NCI-H460 (cell line): Measurements from ENCODE around the gene MTA3. TPM values are rescaled to one million over a fixed set of nuclear protein-coding genes. Genes with fewer than 3 reads are reported as not detected.
"Not testable (repeated sequence)": the region's sequence is repeated elsewhere in the genome, so short reads cannot be mapped to it uniquely, and the experiment has no call there.

Source experiments
- DNase-seq: peaks from one replicate; pipeline ENCODE4 v3.0.0-alpha.2; 2016; ENCODE audit warnings: low read depth; ENCODE audit errors: extremely low read depth
- total RNA-seq: library from RNA; depleted of rRNA; stranded (reverse); fragments of >200 nt; shearing (Covaris generic); gene quantifications from 2 replicates; pipeline ENCODE4 v1.2.3, GENCODE V29; 2014

Gene MTA3
- total RNA-seq, 1 experiment from 2014 or later = 28.5 TPM

GRCh38 chr2:42604341-42604867, 36.0 kb downstream of the MTA3 start:
- DNase-seq = not testable (repeated sequence)

- not testable (repeated sequence) for DNase-seq
These were observed 37.7 kb downstream of the MTA3 start for GRCh38 chr2:42606166-42606565.

- no peak for DNase-seq
These were observed 38.7 kb downstream of the MTA3 start for GRCh38 chr2:42607101-42607637.

- DNase-seq = no peak
These were observed 45.0 kb downstream of the MTA3 start for GRCh38 chr2:42613281-42614064.

GRCh38 chr2:42614838-42615237, 46.4 kb downstream of the MTA3 start:
- DNase-seq = no peak

GRCh38 chr2:42618116-42618515, 49.7 kb downstream of the MTA3 start:
- no peak for DNase-seq

GRCh38 chr2:42618972-42619371, 50.5 kb downstream of the MTA3 start:
- no peak for DNase-seq

GRCh38 chr2:42621626-42622025, 53.2 kb downstream of the MTA3 start:
- DNase-seq = not testable (repeated sequence)

GRCh38 chr2:42622943-42623676, 54.7 kb downstream of the MTA3 start:
- DNase-seq = no peak

- DNase-seq = no peak
These were observed 55.6 kb downstream of the MTA3 start for GRCh38 chr2:42624047-42624446.

- DNase-seq = not testable (repeated sequence)
These were observed 59.6 kb downstream of the MTA3 start for GRCh38 chr2:42628024-42628423.

- DNase-seq = no peak
These were observed 68.5 kb downstream of the MTA3 start for GRCh38 chr2:42636934-42637333.

- DNase-seq = no peak
These were observed 69.8 kb downstream of the MTA3 start for GRCh38 chr2:42638080-42638784.

- no peak for DNase-seq
These were observed 71.1 kb downstream of the MTA3 start for GRCh38 chr2:42639340-42640077.

- DNase-seq = no peak
These were observed 71.8 kb downstream of the MTA3 start for GRCh38 chr2:42640261-42640660.

- DNase-seq = not testable (repeated sequence)
These were observed 73.9 kb downstream of the MTA3 start for GRCh38 chr2:42642371-42642770.

- no peak for DNase-seq
These were observed 77.1 kb downstream of the MTA3 start for GRCh38 chr2:42645551-42645950.

- DNase-seq = no peak
These were observed 80.4 kb downstream of the MTA3 start for GRCh38 chr2:42648796-42649195.

- DNase-seq = no peak
These were observed 82.6 kb downstream of the MTA3 start for GRCh38 chr2:42651057-42651456.

GRCh38 chr2:42652086-42652485, 83.7 kb downstream of the MTA3 start:
- no peak for DNase-seq
